ENCODE measurements around the gene NBEAL1.

GRCh38 chr2:203104273-203104672 is 89.6 kb downstream of the NBEAL1 start:
- TF ChIP-seq POLR2A (IDR thresholded peaks at IDR 0.05) = no peak
- no peak for TF ChIP-seq CTCF (IDR thresholded peaks at IDR 0.05)
- no peak for TF ChIP-seq EP300 (IDR thresholded peaks at IDR 0.05)
